Progenitor cell of endocrine pancreas (in vitro differentiated cells): ENCODE measurements around the gene BHLHA9. TPM values are rescaled to one million over a fixed set of nuclear protein-coding genes. Genes with fewer than 3 reads are reported as not detected.

Experiments used
- DNase-seq: peaks from one replicate; pipeline ENCODE4 v3.0.0; 2021; ENCODE audit warnings: low spot score; ENCODE audit not compliant: unreplicated experiment
- H3K27ac Mint-ChIP-seq: 2 replicates; pipeline ENCODE4 v1.8.0; 2021; ENCODE audit warnings: mild to moderate bottlenecking, moderate library complexity, mixed read lengths
- H3K27me3 Mint-ChIP-seq: 2 replicates; pipeline ENCODE4 v1.8.0; 2021; ENCODE audit warnings: mixed read lengths
- H3K36me3 Mint-ChIP-seq: 2 replicates; pipeline ENCODE4 v1.8.0; 2022; ENCODE audit warnings: mixed read lengths; ENCODE audit not compliant: insufficient read depth
- H3K4me1 Mint-ChIP-seq: 2 replicates; pipeline ENCODE4 v1.8.0; 2021; ENCODE audit warnings: low read depth, mixed read lengths
- H3K4me3 Mint-ChIP-seq: 2 replicates; pipeline ENCODE4 v1.8.0; 2021; ENCODE audit warnings: low read depth, mild to moderate bottlenecking, moderate library complexity, mixed read lengths
- H3K9me3 Mint-ChIP-seq: 2 replicates; pipeline ENCODE4 v1.8.0; 2021; ENCODE audit warnings: low read depth, mixed read lengths
- CTCF ChIP-seq: fragments of 200-600 bp; sonication (generic); IDR thresholded peaks from one replicate; pipeline ENCODE4 v1.5.0; 2021; ENCODE audit warnings: antibody characterized with exemption, mild to moderate bottlenecking; ENCODE audit not compliant: unreplicated experiment
- long read RNA-seq: library from polyadenylated mRNA; unstranded; transcript quantifications from one replicate; pipeline ENCODE4 v2.0.0, GENCODE V29; 2020
- total RNA-seq: library from RNA; stranded (reverse); gene quantifications from 2 replicates; pipeline ENCODE4 v1.2.1, GENCODE V29; 2021

BHLHA9 gene
- total RNA-seq: not detected in 2 replicates
- long read RNA-seq: 0 reads

GRCh38 chr17:1270210-1271029 lies at the start of gene BHLHA9:
BHLHA9 (plus strand) TSS chr17:1270444; CDS start chr17:1270564, 120 bp downstream.
- H3K4me1 Mint-ChIP-seq: peaks cover 4% of the 10 kb centered on the region
- peak within 1 kb of the TSS; percentile 90 for H3K4me3 Mint-ChIP-seq
- H3K27me3 Mint-ChIP-seq: peaks cover 35% of the 10 kb centered on the region
- DNase-seq: no peak
- no peak for TF ChIP-seq CTCF
- no peaks in the 10 kb centered on the region for H3K9me3 Mint-ChIP-seq
- H3K27ac Mint-ChIP-seq: no peak within 1 kb of the TSS
- no peaks in the 10 kb centered on the region for H3K36me3 Mint-ChIP-seq

- Mint-ChIP-seq H3K36me3 (no peaks in the 10 kb centered on the region), H3K9me3 (no peaks in the 10 kb centered on the region), H3K27ac (no peak overlapping the region), H3K4me3 (no peak overlapping the region), H3K4me1 (peaks cover 5% of the 10 kb centered on the region), H3K27me3 (peaks cover 66% of the 10 kb centered on the region)
- TF ChIP-seq CTCF: no peak
- no peak for DNase-seq
These were observed 49.0 kb upstream of the BHLHA9 start for GRCh38 chr17:1221209-1221608.

- H3K27me3 Mint-ChIP-seq: peaks cover 68% of the 10 kb centered on the region
- no peak for DNase-seq
- H3K4me3 Mint-ChIP-seq: no peak overlapping the region
- H3K36me3 Mint-ChIP-seq: no peaks in the 10 kb centered on the region
- no peaks in the 10 kb centered on the region for H3K9me3 Mint-ChIP-seq
- no peak overlapping the region for H3K27ac Mint-ChIP-seq
- no peak for TF ChIP-seq CTCF
- H3K4me1 Mint-ChIP-seq: no peaks in the 10 kb centered on the region
These were observed 47.9 kb upstream of the BHLHA9 start for GRCh38 chr17:1222321-1222720.

- no peak for DNase-seq
These were observed 46.6 kb upstream of the BHLHA9 start for GRCh38 chr17:1223662-1224061.

GRCh38 chr17:1224330-1224729 lies 45.9 kb upstream of the BHLHA9 start:
- H3K27me3 Mint-ChIP-seq: peaks cover 65% of the 10 kb centered on the region
- H3K36me3 Mint-ChIP-seq: no peaks in the 10 kb centered on the region

More at GRCh38 chr17:1223662-1224061, 46.6 kb upstream of the BHLHA9 start:
- H3K4me1 Mint-ChIP-seq: peaks cover 2% of the 10 kb centered on the region
- H3K9me3 Mint-ChIP-seq: no peaks in the 10 kb centered on the region
- H3K36me3 Mint-ChIP-seq: no peaks in the 10 kb centered on the region
- H3K27me3 Mint-ChIP-seq: peaks cover 69% of the 10 kb centered on the region
- no peak overlapping the region for H3K4me3 Mint-ChIP-seq
- no peak overlapping the region for H3K27ac Mint-ChIP-seq
- TF ChIP-seq CTCF: no peak

More at GRCh38 chr17:1224330-1224729, 45.9 kb upstream of the BHLHA9 start:
- H3K27ac Mint-ChIP-seq: no peak overlapping the region
- H3K9me3 Mint-ChIP-seq: no peaks in the 10 kb centered on the region
- DNase-seq: no peak
- TF ChIP-seq CTCF: no peak
- peaks cover 2% of the 10 kb centered on the region for H3K4me1 Mint-ChIP-seq
- H3K4me3 Mint-ChIP-seq: no peak overlapping the region
